ENCODE measurements around the gene SLFNL1. TPM values are rescaled to one million over a fixed set of nuclear protein-coding genes. Genes with fewer than 3 reads are reported as not detected.

SLFNL1 gene
- total RNA-seq, 1 experiment from 2014 or later: 0.11 TPM

DNA sequence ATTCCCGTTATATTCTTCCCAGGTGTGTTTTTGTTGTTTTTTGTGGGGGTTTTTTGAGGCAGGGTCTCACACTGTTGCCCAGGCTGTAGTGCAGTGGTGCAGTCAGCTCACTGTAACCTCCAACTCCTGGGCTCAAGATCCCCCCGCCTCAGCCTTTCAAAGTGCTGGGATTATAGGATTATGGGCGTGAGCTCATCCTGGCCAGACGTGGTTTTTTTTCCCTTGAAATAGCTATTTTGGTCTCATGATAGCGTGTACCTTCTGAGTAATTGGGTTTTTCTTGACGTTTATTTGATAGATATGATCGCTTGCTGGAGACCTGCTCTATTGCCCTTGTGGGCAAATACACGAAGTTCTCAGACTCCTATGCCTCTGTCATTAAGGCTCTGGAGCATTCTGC lies 24.4 kb downstream of the SLFNL1 start:
- H3K36me3 Mint-ChIP-seq (ENCODE audit: insufficient read depth in 1 of 3, low read depth in 3 of 3): peaks cover 56 to 94% (median 87%) of the 10 kb centered on the region in 3 experiments; a peak in 6 of 7 replicates
- H2BK5ac ChIP-seq (ENCODE audit: insufficient read length, low read length): no peak overlapping the region

More for the DNA sequence above, 24.4 kb downstream of the SLFNL1 start:
- Mint-ChIP-seq H3K4me1 (no peaks in the 10 kb centered on the region), H3K9me3 (no peaks in the 10 kb centered on the region), H3K4me3 (no peak overlapping the region), H3K27me3 (ENCODE audit: low read depth) (no peaks in the 10 kb centered on the region; the same call in 1 of the 2 replicates), H3K27ac (no peak overlapping the region)
- Histone ChIP-seq H3K23me2 (ENCODE audit: insufficient read length, low read depth, low read length, poor library complexity, severe bottlenecking) (no peaks in the 10 kb centered on the region), H3K9ac (ENCODE audit: extremely low read depth, insufficient read length, low read length) (no peak overlapping the region), H3T11ph (ENCODE audit: low read length) (no peak overlapping the region), H4K5ac (ENCODE audit: insufficient read length, low read depth, low read length) (no peak overlapping the region), H3K27me3 (ENCODE audit: insufficient read depth, low read length) (no peaks in the 10 kb centered on the region; the same call in 1 of the 2 replicates), H3K79me1 (ENCODE audit: insufficient read depth, low read depth, low read length, poor library complexity, severe bottlenecking) (peaks cover 3% of the 10 kb centered on the region), H2AK5ac (ENCODE audit: insufficient read length, low read length) (no peak overlapping the region), H2BK20ac (ENCODE audit: low read depth, low read length, poor library complexity, severe bottlenecking) (no peak overlapping the region), H3K18ac (ENCODE audit: insufficient read length, low read depth, low read length) (no peak overlapping the region), H4K8ac (replicated peaks; ENCODE audit: insufficient read length, low read depth, low read length) (no peak overlapping the region), H3K27ac (ENCODE audit: insufficient read length, low read depth, low read length) (no peak overlapping the region), H2BK120ac (ENCODE audit: low read depth, low read length, poor library complexity, severe bottlenecking) (no peak overlapping the region), H4K20me1 (ENCODE audit: control insufficient read depth, insufficient read depth, insufficient read length) (no peaks in the 10 kb centered on the region), H3K9me3 (ENCODE audit: control insufficient read depth, low read depth, low read length) (no peaks in the 10 kb centered on the region), H2BK12ac (ENCODE audit: insufficient read length, low read depth, low read length) (no peak overlapping the region), H3K79me2 (ENCODE audit: insufficient read depth, low read length) (no peaks in the 10 kb centered on the region), H4K91ac (ENCODE audit: insufficient read length, low read depth, low read length) (no peak overlapping the region), H3K23ac (ENCODE audit: insufficient read length, low read depth, low read length) (no peak overlapping the region), H3K4ac (ENCODE audit: low read depth, low read length) (no peak overlapping the region), H3K56ac (ENCODE audit: insufficient read length, low read depth, low read length) (no peak overlapping the region), H3K14ac (ENCODE audit: insufficient read depth, low read length) (no peak overlapping the region), H2AFZ (ENCODE audit: low read length) (no peak overlapping the region), H3K4me2 (ENCODE audit: insufficient read depth, insufficient read length, low read length) (no peak overlapping the region), H3K4me1 (ENCODE audit: insufficient read depth, low read length) (no peaks in the 10 kb centered on the region), H2BK15ac (ENCODE audit: low read depth, low read length) (no peak overlapping the region)
- TF ChIP-seq, protein P1, sequence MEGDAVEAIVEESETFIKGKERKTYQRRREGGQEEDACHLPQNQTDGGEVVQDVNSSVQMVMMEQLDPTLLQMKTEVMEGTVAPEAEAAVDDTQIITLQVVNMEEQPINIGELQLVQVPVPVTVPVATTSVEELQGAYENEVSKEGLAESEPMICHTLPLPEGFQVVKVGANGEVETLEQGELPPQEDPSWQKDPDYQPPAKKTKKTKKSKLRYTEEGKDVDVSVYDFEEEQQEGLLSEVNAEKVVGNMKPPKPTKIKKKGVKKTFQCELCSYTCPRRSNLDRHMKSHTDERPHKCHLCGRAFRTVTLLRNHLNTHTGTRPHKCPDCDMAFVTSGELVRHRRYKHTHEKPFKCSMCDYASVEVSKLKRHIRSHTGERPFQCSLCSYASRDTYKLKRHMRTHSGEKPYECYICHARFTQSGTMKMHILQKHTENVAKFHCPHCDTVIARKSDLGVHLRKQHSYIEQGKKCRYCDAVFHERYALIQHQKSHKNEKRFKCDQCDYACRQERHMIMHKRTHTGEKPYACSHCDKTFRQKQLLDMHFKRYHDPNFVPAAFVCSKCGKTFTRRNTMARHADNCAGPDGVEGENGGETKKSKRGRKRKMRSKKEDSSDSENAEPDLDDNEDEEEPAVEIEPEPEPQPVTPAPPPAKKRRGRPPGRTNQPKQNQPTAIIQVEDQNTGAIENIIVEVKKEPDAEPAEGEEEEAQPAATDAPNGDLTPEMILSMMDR (conservative IDR thresholded peaks at IDR 0.05): no peak
- no CpG with 5 or more reads among the region's 8 CpGs for WGBS (ENCODE audit: extremely low coverage, insufficient read length, low lambda C conversion rate)
- no peak for DNase-seq

Measured in H9 (cell line).